ENCODE results near the gene CEP104. TPM values are rescaled to one million over a fixed set of nuclear protein-coding genes. Genes with fewer than 3 reads are reported as not detected.

Gene CEP104
- total RNA-seq, 1 experiment from 2014 or later, result 23.5 TPM

- no peak for DNase-seq (ENCODE audit: low spot score)
Measured at GRCh38 chr1:3868464-3869006, 11.5 kb upstream of the CEP104 start.

- DNase-seq (ENCODE audit: low spot score), result no peak
Measured at GRCh38 chr1:3865606-3866160, 8.7 kb upstream of the CEP104 start.

GRCh38 chr1:3864884-3865283, 7.9 kb upstream of the CEP104 start:
- no peak for DNase-seq (ENCODE audit: low spot score)

DNA sequence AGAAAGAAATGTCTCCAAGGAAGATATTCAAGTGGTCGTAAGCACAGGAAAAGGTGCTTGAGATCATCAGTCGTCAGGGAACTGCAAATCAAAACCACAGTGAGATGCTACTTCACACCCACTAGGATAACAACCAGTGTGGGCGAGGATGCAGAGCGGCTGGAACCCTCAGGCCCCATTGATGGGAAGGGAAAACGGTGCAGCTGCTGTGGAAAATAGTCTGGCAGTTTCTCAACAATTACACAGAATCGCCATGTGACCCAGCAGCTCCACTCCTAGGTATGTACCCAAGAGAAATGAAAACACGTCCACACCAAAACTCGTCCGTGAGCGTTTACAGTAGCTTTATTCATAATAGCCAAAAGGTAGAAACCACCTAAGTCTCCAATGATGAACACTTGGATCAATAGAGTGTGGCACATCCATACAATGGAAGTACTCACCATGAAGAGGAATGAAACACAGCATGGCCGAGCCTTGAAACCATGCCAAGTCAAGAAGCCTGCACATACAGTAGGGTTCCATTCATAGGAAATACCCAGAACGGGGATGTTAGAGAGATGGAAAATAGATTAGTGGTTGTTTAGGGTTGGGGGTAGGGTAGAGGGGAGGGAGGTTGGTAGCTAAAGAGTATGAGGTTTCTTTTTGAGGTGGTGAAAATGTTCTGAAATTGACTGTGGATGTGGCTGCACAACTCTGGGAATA, 6.4 kb upstream of the CEP104 start:
- DNase-seq (ENCODE audit: low spot score), result no peak

DNA sequence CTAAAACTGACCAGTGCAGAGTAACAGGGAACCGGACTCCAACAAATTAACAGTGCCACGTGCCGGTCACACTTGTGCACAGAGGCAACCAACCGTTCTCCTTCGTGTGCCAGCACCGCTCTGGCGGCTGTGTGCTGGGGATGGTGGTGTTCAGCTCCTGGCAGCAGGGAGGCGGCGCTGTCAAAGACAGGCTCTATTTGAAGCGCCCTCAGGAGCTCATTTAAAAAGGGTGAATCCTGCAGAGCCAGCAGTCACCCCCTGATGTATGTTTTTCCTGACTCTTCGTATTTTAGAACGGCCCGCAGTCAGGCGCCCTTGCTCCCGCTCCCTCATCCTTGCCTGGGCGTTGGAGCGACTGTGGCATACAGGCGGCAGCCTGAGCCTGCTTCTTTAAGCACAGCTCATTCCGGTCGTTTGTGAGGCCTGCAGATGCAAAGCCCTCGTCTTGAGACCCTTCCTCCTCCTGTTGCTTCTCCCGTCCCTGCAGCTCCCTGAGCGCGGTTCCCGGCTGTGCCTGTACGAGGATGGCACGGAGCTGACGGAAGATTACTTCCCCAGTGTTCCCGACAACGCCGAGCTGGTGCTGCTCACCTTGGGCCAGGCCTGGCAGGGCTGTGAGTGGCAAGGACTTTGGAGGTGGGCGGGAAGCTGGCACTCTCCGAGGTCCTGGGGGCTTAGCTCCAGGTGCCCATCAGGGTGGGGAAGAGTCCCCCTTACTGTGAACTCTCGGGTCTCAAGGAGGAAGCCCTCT, 1.4 kb upstream of the CEP104 start:
- DNase-seq (ENCODE audit: low spot score), result no peak

DNA sequence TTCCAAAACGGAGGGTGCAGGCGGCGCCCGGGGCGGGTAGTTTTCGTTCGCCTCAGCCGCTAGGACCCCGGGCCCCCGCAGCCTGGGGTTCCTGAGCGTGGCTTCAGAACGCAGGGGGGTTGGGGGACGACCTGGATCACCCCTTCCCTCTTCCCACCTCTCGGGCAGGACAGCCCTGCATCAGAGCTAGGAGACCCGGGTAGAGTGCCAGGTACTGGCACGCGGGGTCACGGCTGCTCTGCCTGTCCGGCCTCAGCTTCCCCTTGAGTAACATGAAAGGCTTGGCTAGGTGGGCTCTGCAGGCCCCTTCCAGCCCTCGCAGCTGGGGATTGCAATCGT, 749 bp upstream of the CEP104 start:
- no peak for DNase-seq (ENCODE audit: low spot score)

DNA sequence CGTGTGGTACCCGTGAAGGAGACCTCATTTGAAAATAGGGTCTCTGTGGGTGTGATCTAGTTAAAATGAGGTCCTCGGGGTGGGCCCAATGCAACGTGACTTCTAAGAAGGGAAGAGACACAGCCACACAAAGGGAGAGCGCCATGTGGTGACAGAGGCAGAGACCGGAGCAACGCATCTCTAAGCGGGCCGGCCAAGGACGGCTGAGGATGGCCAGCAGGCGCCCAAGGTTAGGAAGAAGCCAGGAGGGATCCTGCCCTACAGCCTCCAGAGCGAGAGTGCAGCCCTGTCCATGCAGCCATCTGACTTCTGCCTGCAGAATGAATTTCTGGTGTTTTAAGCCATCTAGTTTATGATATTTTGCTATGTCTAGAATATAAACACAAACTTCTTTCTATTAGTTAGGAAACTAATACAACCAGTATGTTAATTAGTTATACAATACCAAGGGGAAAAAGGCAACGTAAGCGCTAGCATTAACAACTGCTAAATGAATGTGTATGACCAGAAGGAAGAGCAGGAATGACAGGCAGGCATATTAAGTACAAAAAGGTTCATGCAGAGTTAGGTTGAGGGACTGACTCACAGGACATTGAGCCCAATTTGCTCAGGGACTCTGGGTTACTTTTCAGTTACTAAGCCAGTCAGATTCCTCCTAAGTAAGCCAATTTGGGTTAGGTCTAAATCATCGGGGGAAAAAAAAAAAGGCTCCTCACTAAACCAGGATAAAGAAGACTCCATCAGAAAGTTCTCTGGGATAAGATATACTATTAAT, 4.1 kb downstream of the CEP104 start:
- DNase-seq (ENCODE audit: low spot score), result no peak

DNA sequence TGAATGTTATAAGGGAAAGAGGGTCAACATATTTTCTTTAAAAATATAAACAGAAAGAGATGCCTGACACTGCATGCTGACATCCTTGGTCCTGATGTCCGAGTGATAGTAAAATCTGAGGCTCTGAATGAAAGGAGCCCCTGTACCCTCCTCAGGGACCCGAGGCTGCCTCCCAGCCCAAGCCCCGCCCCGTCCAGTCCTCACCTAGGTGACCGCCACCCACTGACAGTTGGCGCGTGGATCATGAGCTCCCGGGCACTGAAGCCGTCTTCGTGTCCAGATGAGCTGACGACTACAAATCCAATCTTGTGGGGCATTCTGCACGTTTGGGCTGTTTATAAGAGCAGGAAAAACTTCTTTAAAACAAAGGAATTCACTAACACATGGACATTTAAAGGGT, 4.9 kb downstream of the CEP104 start:
- no peak for DNase-seq (ENCODE audit: low spot score)

DNA sequence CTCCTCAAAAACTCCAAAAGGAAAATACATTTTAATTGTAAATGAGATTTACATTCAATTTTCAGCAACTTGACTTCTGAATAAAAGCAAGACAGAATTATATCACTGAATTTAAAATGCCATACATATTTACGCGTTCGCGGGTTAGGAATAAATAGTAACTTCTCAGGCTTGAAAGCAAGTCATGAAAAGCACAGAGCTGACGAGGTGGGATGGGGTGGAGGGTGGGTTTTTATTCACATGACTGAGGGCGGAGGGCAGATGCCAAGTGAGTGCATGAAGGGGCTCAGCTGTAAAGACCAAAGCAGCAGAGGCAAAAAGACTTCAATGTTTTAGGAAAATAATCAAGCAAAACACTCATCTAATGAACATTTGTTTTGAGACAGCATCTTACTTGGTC, 5.7 kb downstream of the CEP104 start:
- no peak for DNase-seq (ENCODE audit: low spot score)

GRCh38 chr1:3850857-3851256, 6.2 kb downstream of the CEP104 start:
- DNase-seq (ENCODE audit: low spot score), result no peak

DNA sequence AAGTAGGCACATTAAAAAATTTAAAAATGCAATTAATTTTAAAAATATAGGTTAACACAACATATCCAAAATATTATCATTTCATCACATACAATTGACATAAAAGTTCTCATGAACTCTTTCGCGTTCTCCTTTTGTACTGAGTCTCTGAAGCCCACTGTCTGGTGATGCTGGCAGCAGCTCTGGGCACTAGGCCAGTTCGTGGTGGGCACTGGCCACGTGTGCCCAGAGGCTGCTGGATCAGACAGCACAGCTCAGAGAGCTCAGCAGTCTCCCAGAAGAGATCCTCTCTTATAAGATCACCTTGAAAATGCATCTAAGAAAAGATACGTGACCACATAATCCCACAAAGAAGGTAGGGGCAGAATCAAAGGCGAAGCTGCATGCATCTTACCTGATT, 9.9 kb downstream of the CEP104 start:
- no peak for DNase-seq (ENCODE audit: low spot score)

GRCh38 chr1:3846541-3846940, 10.5 kb downstream of the CEP104 start:
- DNase-seq (ENCODE audit: low spot score), result no peak

DNA sequence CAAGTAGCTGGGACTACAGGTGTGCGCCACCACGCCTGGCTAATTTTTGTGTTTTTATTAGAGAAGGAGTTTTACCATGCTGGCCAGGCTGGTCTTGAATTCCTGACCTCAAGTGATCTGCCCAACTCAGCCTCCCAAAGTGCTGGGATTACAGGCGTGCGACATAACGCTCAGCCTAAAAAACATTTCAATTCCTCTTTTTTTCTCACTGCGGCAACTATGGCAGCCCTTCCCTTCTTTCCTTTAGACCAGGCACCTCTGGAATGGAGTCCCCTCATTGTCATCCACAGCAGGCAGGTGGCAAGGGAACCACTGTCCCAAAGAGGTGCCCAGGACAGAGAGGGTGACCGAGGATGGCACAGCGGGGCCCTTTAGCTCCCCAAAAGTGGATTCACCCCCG, 14.1 kb downstream of the CEP104 start:
- DNase-seq (ENCODE audit: low spot score), result no peak

GRCh38 chr1:3841491-3841890, 15.5 kb downstream of the CEP104 start:
- no peak for DNase-seq (ENCODE audit: low spot score)

DNA sequence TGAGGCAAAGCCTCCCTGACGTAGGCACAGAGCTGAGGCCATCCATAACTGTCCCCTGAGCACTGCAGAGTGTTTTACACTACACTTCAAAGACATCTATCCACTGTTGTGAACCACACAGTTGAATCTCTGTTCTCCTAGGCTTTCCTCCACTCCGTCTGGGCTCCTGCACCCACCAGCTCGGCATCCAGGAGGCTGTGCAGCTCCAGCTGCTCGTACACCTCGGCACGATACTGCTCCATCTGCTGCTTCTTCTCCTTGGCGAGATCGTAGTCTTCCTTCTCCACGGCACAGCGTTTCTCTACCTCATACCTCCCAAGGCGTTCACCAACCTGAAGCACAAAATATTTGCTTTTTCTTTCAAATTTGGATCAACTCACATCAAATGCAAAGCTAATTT, 18.2 kb downstream of the CEP104 start:
- DNase-seq (ENCODE audit: low spot score), result no peak

DNA sequence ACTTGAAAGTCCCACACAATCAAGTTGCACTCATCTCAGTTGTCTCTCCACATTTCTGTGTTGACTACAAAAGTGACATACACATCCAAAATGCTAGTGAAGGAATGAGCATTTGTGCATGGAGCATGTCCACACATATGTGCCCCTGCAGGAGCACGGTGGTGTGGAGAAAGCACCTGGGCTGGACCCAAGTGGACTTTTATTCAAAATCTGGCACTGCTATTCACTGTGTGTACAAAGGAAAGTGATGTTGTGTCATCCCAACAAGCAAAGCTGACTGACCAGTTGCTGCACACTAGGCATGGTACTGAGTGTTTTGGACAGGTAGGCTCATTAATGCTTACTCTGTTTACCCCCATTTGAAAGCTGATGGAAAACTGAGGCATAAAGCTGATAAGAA, 19.3 kb downstream of the CEP104 start:
- no peak for DNase-seq (ENCODE audit: low spot score)

DNA sequence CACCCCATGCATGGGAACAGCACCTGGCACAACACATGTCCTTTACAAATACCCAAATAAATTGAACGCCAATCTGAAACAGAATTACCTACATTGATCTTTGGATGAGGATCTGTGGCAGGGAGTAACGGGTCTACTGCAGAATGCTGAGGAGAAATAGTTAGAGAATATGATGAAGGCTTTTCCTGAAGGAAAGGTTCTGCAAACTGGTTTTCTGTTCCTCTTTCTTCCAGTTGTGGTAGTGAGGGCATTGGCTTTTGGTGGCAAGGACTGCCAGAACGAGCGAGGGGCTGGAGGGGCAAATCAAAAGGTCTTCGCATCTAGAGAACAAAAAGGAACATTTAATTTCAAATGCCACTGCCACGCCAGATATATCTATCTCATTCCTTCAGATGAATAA, 19.8 kb downstream of the CEP104 start:
- no peak for DNase-seq (ENCODE audit: low spot score)

DNA sequence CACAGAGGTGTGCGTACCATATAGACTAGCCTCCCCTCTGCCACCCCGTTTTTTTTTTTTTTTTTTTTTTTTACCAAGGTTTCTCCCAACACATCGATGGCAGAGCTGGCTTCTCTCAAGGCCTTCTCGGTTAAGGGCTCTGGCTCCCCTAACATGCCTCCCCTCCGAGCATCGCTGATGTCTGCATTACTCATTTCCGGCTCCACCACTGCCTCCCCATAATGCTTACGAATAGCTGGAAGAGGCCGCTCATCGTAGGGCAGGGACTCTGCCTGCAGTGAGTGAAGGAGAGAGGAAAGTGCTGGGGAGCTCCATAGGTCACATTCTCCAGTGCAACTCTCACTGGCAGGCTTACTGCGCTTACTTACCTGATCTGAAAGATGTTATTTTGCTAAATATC, 20.6 kb downstream of the CEP104 start:
- DNase-seq (ENCODE audit: low spot score), result no peak

GRCh38 chr1:3834701-3835100, 22.3 kb downstream of the CEP104 start:
- no peak for DNase-seq (ENCODE audit: low spot score)

GRCh38 chr1:3831689-3832088, 25.3 kb downstream of the CEP104 start:
- no peak for DNase-seq (ENCODE audit: low spot score)

- no peak for DNase-seq (ENCODE audit: low spot score)
Measured at GRCh38 chr1:3828391-3828790, 28.6 kb downstream of the CEP104 start.

DNA sequence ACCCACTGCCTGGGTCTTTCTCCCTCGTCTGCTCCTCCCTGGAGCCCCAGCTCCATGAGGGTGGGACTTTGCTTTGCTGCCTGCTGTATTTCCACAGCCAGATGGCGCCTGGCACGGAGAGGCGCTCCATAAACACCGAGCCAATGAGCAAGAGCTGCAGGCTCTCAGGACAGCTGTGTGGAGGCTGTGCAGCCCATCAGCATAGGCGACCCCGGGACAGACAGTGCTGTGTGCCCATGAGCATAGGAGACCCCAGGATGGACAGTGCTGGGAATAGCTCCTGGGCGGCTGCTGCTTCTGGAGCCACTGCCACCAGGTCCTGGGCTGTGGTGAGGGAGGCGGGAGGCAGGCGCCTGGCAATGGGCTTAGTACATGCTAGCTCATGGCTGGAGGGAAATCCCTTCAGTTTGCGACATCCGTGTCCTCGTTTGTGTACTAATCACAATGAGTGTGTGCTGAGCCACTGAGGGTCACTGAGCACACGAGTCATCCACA, 29.2 kb downstream of the CEP104 start:
- DNase-seq (ENCODE audit: low spot score), result no peak

Measured in H4 (cell line).